ENCODE measurements around the gene SMIM44.
A peak's percentile ranks its signal among the peaks of the same experiment; 100 is the strongest.
"Not testable (repeated sequence)": the region's sequence is repeated elsewhere in the genome, so short reads cannot be mapped to it uniquely, and the experiment has no call there.

The SMIM44 gene

GRCh38 chr19:3517638-3518037 lies 34.4 kb upstream of the SMIM44 start:
- no peak for DNase-seq

GRCh38 chr19:3516675-3517207 lies 33.5 kb upstream of the SMIM44 start:
- DNase-seq = peak in 1 of 4 experiments; percentile 27

DNA sequence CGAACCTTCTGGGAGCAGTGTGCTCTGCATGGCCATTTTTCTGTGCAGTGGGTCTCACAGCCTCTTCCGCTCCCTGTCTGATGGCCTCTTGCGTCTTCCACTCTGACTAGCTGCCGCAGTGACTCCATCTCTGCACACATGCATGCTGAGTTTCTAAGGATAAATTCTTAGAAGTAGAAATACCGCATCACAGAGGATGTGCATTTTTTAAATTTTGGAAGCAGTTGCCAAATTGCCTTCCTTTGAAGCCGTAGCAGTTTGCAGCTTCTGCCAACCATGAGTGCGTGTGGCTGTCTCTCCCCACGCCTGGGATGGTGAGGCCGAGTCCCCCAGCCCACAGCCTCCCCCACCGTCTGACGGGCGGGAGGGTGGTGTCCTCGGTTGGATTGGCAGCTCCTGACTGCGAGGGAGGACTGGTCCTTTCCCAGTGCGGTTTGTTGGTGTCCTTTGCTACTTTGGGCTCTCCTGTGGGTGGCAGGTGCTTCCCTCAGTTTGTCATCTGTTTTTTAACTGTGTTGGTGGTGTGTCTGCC lies 32.7 kb upstream of the SMIM44 start:
- no peak for DNase-seq

GRCh38 chr19:3514930-3515329 lies 31.7 kb upstream of the SMIM44 start:
- DNase-seq = no peak

DNA sequence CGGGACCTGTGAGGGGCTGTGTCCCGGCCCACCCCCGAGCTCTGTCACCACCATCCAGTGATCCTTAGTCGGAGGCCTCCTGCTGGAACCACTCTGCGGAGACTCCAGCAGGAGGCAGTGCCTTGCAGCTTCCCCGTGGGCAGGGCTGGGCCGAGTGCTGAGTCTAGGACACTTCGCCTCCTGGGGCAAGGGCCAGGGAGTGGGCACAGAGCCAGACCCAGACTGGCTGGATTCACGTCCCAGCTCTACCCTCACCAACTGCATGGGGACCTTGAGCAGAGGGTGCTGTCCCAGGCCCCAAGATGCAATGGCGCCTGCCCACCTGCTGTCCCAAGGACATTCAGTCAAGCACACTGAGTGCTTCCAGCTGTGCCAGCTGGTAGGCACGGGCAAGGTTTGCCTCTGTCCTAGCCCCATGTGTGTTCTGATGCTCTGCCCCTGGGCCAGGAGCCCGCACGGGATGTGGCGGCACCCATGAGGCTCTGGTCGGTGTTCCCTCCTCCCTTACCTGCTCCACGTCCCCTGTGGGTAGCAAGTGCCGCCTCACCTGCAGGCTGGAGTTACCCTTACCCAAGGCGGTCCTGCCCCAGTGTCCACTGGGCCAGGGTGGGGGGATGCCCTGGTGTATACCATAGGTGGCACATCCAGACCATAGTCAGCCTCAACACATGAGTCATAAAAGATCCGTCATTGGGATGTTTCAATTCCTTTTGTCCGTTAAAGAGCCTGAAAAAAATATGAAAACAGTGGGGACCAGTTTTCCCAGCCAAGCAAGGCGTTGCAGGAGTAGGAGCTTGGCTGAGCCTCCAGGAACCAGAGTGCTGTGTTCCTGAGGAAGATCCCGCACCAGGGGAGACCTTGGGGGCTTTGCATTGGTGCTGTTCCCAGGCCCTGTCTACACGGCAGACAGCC lies 30.2 kb upstream of the SMIM44 start:
- DNase-seq = no peak

DNA sequence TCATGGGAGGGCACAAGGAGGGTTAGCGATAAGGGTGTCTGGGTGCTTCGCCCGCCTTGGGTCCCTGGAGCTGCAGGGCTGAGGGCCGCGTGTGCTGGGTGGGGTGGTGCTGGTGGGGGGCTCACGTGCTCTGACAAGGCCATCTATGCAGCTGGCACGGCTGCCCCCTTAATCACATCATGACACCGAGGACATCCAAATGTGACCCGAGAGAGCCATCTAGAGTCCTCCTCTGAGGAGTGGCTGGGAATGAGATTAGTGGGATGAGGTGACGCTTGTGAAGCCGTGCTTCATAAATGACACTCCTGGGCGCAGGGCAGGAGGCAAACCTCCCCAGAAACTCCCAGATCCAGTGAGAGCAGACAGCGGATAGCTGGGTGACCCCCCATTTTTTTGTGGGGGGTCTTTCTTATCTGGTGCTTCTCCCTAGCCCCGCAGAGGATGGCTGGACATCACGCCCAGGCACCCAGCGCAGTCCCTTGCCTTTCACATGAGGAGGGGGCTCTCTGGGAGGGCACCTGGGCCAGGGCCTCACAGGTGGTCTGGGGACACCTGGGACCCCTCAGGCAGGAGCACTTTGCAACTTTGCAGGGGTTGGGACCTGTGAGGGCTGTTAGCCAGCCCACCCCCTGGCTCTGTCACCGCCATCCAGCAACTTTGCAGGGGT lies 29.5 kb upstream of the SMIM44 start:
- no peak for DNase-seq

- DNase-seq = no peak
Observed at GRCh38 chr19:3511506-3512251, 28.4 kb upstream of the SMIM44 start.

GRCh38 chr19:3510727-3511126 lies 27.5 kb upstream of the SMIM44 start:
- DNase-seq = no peak

GRCh38 chr19:3509566-3509989 lies 26.3 kb upstream of the SMIM44 start:
- no peak for DNase-seq

- DNase-seq = no peak
Observed at GRCh38 chr19:3508771-3509535, 25.7 kb upstream of the SMIM44 start.

DNA sequence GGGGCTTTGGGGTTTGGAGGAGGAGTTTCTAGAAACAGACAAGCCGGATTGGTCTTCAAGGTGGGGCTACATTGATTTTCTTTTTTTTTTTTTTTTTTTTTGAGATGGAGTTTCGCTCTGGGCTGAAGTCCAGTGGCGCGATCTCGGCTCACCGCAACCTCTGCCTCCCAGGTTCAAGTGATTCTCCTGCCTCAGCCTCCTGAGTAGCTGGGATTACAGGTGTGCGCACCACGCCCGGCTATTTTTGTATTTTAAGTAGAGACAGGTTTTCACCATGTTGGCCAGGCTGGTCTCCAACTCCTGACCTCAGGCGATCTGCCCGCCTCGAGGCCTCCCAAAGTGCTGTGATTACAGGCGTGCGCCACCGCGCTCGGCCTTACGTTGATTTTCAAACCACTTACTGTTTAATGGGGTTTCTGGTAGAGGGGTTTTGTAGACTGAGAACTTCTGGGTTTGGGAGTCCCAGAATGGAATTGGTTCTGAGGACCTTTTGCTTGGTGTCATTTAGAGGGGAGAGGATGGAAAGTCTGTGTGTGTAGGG lies 24.9 kb upstream of the SMIM44 start:
- not testable (repeated sequence) for DNase-seq

DNA sequence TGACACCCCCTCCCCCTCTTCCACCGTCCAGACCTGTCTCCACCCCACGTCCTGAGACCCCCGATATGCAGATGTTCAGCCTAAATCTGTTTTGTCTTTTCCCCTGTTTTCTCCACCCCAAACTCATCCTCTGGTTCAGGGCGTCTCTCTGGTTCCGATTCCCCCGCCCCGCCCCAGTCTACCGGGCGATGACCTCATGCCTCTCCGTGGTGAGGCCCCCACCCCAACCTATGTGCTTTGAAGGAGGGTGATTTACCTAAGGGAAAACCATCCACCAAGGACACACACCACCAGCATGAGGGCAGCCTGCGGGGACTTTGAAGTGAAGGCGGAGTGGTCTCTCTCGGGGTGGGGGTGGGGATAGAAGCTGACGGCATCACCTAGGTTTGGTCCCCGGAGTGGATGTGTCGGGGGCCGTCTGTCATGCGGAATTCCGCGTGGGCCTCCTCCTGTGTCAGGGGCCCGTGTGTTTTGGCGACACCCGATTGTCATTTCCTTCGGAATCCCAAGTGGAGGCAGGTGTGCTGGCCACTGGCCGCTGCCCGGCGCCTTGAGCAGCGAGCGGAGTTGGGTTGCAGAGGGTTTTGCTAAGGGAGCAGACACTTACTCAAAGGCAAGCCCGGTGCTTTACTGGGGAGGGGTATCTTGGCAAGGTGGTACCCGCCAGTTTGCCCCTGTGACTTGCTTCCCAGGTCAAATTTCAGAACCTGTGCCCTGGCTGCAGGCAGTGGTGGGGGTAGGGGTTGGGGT lies 24.3 kb upstream of the SMIM44 start:
- peak in 1 of 4 experiments; percentile 35 for DNase-seq

DNA sequence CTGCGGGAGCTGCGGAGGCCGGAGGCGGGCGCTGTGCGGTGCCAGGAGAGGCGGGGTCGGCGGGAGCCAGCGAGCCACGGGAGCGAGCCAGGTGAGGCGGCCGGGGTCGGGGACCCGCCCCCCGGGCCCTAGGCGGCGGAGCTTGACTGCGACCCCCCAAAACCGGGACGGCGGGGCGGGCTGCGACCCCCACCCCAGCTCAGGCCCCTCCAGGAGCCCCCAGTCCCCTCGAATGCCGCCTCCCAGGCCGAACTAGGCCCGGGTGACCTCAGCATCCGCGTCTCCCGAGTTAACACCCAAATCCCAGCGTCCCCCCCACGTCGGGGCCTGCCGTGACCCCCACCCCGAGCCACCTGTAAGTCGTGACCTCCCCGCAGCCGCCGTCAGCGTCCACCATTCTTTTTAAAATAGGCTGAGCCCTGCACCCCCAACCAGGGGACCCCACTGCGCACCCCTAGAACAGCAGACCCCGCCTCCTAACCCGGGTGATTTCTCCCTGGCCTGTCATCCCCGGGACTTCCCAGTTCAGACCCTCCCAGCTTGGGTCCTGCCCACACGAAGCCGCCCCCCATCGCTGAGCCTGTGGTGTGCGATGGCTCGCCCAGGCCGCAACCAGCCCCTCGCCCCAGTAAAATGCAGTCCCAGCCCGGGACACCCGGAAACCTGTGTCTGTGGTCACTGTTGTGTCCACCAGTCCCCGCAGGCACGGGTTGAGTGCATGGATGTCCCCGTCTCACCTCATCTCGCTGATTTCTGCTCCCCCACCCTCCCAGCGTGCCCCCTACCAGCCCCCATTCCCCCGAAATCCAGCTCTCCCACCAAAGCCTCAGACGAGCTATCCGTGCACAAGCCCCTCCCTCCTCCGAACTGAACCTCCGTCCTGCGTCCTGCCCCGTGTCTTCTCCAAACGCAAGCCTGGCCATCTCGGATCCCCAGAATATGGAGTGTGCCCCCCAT lies 23.4 kb upstream of the SMIM44 start:
- peak in 1 of 4 experiments; percentile 9 for DNase-seq

- DNase-seq = peak; percentile 98 to 99 (median 99)
Observed at GRCh38 chr19:3505598-3506383, 22.6 kb upstream of the SMIM44 start, which contains the start of gene FZR1. Gene FZR1, plus strand, starts transcription at chr19:3506311. Its CDS starts 16,679 bp downstream, at chr19:3522990.

GRCh38 chr19:3504735-3505134 lies 21.5 kb upstream of the SMIM44 start:
- DNase-seq = no peak

DNA sequence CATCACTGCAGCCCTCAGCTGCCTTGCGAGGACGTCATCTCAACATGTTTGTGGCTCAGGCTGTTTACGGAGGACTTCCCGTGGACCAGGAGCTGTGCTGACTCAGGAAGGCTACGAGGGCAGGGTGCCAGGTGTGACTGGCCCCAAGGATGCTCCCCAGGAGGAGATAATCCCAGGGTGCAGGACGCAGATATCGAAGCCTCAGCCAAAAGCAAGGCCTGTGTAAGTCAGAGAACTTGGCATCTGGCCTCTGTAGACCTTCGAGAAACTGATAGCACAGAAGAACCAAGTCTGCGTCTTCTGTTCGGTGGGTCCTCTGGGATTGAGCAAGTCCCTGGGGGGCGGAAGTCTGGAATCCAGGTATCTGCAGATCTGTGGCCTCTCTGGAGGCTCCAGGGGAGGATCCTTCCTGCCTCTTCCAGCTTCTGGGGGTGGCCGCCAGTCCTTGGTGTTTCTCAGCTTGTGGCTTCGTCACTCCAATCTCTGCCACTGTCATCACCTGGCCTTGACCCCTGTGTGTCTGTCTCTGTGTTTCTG lies 19.9 kb upstream of the SMIM44 start:
- no peak for DNase-seq

GRCh38 chr19:3501780-3502179 lies 18.5 kb upstream of the SMIM44 start:
- no peak for DNase-seq

GRCh38 chr19:3500429-3501101 lies 17.3 kb upstream of the SMIM44 start, which contains the start of gene DOHH:
Gene DOHH, minus strand, starts transcription at chr19:3500674. Its CDS starts 3,860 bp downstream, at chr19:3496814.
- peak; percentile 81 to 93 (median 92) for DNase-seq
